Epidermal melanocyte (primary cell): ENCODE data around the gene JAML.
A peak's percentile ranks its signal among the peaks of the same experiment; 100 is the strongest.

Experiments
- DNase-seq: peaks from one replicate; pipeline ENCODE4 v3.0.0; 2011; ENCODE audit warnings: low spot score; ENCODE audit not compliant: insufficient read length

Gene JAML

GRCh38 chr11:118147502-118147901 is 77.3 kb downstream of the JAML start:
- no peak for DNase-seq

GRCh38 chr11:118146554-118146953 is 78.3 kb downstream of the JAML start:
- no peak for DNase-seq

- peak; percentile 95 for DNase-seq
Observed at GRCh38 chr11:118145285-118146227, 79.3 kb downstream of the JAML start.

GRCh38 chr11:118144301-118145268 is 80.2 kb downstream of the JAML start:
- DNase-seq = no peak
